KOPT-K1 (cell line): ENCODE data around the gene KLHL22.
"Not testable (repeated sequence)": the region's sequence is repeated elsewhere in the genome, so short reads cannot be mapped to it uniquely, and the experiment has no call there.

Experiments used
- H3K27ac ChIP-seq: fragments of 200-600 bp; sonication (generic); 2 replicates; pipeline ENCODE4 v1.5.1; 2016; ENCODE audit warnings: antibody characterized with exemption, mild to moderate bottlenecking, low read depth, low read length; ENCODE audit not compliant: poor library complexity, severe bottlenecking
- H3K36me3 ChIP-seq: fragments of 200-600 bp; sonication (generic); 2 replicates; pipeline ENCODE4 v1.5.1; 2017; ENCODE audit warnings: antibody characterized with exemption, mild to moderate bottlenecking, low read length, moderate library complexity; ENCODE audit not compliant: insufficient read depth
- H3K9me3 ChIP-seq: fragments of 200-600 bp; sonication (generic); 2 replicates; pipeline ENCODE4 v1.5.1; 2017; ENCODE audit warnings: antibody characterized with exemption, low read length, mild to moderate bottlenecking; ENCODE audit not compliant: insufficient read depth, poor library complexity, severe bottlenecking

KLHL22 gene

GRCh38 chr22:20472629-20473442, 22.8 kb downstream of the KLHL22 start:
- Histone ChIP-seq H3K27ac (no peak overlapping the region), H3K36me3 (peaks cover 13% of the 10 kb centered on the region; the same call in 1 of the 2 replicates), H3K9me3 (no peaks in the 10 kb centered on the region)

DNA sequence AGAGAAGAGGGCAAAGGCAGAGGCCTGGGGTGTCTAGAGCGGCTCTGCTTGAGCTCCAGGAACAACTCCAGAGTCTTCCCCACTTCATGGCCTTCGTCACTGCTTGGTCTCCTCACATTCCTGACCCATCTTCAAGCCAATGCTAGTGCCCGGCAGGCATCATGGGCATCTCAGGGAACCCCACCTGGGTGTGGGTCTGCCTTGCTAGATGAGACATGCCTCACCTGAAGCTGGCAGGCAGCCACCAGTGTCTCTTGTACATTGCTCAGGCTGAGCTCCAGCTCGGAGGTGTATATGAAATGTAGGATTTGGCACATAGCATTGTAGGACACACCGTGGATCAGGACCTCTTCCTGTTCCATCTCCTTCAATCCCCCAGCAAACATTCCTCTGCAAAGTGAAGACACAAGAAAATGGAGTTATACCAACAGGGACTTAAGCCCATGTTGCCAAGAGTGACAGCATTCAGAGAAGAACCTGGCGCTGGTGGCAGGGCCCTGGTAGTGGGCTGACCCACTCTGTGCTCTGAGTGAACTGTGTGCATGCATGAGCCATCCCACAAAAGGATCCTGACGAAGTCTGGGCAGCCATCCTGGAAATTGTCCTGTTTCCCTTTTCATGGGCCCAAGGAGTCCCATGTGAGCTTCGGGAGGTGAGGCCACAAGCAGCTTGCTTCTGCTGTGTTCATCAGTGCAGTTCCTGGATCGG, 24.3 kb downstream of the KLHL22 start:
- Histone ChIP-seq H3K27ac (no peak overlapping the region), H3K36me3 (peaks cover 13% of the 10 kb centered on the region; the same call in 1 of the 2 replicates), H3K9me3 (no peaks in the 10 kb centered on the region)

- H3K36me3 ChIP-seq = peaks cover 13% of the 10 kb centered on the region; the same call in 1 of the 2 replicates
- not testable (repeated sequence) for H3K27ac ChIP-seq, H3K9me3 ChIP-seq
These were observed 25.1 kb downstream of the KLHL22 start for GRCh38 chr22:20470525-20470924.

DNA sequence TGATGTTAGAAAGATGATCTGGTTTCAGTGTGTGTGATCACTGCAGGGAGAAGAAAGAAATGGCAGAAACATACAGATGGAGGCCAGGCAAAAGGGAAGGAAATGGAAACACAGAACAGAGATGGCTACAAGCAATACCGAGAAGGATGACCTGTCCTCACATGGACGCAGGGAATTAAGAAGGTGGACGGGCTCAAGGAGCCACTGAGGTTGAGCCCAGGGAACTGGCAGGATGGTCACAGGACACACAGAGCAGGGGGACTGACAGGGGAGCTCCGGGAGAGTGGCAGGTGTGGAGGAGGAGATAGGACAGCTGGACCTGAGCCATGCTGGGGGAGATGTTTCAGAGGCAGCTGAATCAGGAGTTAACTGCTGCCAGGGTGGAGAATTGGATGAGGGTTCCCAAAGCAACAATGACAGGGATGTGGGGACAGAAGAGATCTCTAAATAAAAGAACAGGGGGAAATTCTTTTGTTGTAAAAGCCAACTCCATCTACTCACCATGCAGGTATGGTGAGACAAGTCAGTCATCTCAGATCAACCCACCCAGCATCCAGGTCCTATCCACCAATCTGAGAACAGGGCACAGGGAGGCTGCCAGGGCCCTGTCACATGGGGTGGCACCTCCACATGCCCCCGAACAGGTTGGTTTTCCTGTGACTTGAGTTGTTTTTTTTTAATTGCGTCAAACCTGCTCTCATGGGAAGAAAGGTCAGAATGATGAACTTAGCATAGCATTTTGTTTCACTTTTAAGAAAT, 26.3 kb downstream of the KLHL22 start:
- no peaks in the 10 kb centered on the region for H3K9me3 ChIP-seq

GRCh38 chr22:20466659-20467379, 28.8 kb downstream of the KLHL22 start:
- Histone ChIP-seq H3K9me3 (no peaks in the 10 kb centered on the region), H3K36me3 (peaks cover 17% of the 10 kb centered on the region; the same call in 1 of the 2 replicates), H3K27ac (no peak overlapping the region)

More for the DNA sequence above, 26.3 kb downstream of the KLHL22 start:
- H3K36me3 ChIP-seq = peaks cover 17% of the 10 kb centered on the region; the same call in 1 of the 2 replicates
- H3K27ac ChIP-seq = no peak overlapping the region

GRCh38 chr22:20465759-20466077, 29.9 kb downstream of the KLHL22 start:
- H3K9me3 ChIP-seq = no peaks in the 10 kb centered on the region
- no peak overlapping the region for H3K27ac ChIP-seq
- peaks cover 22% of the 10 kb centered on the region for H3K36me3 ChIP-seq

- Histone ChIP-seq H3K27ac (no peak overlapping the region), H3K36me3 (peaks cover 22% of the 10 kb centered on the region), H3K9me3 (no peaks in the 10 kb centered on the region)
These were observed 30.5 kb downstream of the KLHL22 start for GRCh38 chr22:20464912-20465758.

DNA sequence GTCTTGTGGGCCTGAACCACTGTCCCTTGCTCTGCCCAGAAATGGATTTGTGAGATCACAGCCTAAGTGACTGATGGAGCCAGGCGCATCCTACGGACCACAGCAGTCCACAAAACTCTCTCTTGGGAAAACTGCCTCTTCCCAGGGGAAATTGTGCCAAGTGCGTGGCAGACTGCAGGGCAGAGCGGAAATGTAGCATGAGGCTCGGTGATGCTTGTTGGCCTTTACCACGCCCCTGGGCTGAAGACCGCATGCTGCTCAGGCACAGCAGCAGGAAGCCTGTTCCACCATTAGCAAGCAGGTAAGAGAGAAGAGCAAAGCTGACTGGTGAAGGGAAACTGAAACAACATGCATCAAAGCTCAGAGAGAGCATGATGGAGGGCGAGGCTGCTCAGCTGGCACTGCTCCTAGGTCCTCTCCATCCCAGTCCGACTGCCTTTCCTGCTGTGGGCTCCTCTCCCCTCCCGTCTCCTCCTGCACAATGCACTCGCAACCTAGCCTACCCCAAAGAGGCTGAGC, 31.4 kb downstream of the KLHL22 start:
- Histone ChIP-seq H3K27ac (peak overlapping the region; percentile 71), H3K9me3 (no peaks in the 10 kb centered on the region), H3K36me3 (peaks cover 18% of the 10 kb centered on the region)

DNA sequence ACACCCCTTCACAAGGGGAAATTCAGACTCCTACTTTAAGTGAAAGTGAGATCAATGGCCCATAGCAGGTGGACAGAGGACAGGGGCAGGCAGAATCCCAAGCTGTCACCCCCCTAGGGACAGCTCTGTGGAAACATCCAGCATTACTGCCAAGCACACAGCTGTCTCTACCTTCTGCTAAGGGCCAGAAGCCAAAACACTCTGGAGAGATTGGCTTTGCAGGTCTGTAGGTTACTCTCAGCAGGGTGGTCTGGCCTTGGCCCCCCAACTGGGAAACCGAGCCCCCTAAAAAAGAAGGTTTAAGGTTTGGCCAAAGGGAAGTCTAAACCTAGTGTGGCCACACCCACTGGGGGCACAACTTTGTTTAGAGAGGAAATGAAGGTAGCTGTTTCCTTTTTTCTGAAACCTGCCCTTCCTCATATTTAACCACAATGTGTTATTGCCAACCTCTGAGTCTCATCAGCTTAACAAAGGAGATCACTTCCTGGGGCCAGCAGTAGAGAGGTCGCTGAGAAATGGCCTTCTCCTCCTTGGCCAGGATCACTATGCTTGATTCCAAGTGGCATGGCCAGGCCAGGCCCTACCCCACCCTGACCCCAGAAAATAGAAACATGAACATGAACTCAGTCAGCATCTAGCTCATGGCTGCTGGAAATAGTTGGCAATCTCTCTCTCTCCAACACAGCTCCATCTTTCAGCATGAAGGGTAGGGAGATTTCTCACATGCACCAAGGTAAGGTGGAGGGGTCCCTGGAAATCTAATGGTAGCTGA, 32.1 kb downstream of the KLHL22 start:
- Histone ChIP-seq H3K27ac (peak overlapping the region; percentile 71), H3K36me3 (peaks cover 14% of the 10 kb centered on the region), H3K9me3 (no peaks in the 10 kb centered on the region)

DNA sequence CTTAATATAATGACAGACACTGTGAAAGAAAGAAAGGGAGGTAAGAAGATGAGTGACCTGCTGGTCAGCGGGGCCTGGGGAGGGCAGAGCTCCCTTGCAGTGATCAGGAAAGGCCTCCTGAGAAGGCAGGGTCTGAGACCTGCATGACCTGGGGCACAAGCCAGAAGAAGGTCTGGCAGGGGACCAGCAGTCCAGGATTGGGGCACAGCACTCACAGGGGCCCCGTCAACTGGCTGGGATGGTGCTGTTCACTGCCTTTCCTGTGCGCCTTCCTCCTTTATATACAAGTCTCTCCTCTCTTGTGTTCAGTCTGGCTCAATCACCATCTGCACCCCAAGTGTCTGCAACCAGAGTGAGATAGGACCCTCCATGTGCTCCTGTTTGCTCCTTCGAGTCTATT, 35.7 kb downstream of the KLHL22 start:
- no peaks in the 10 kb centered on the region for H3K9me3 ChIP-seq

GRCh38 chr22:20459152-20459542, 36.4 kb downstream of the KLHL22 start:
- no peaks in the 10 kb centered on the region for H3K9me3 ChIP-seq
- H3K27ac ChIP-seq = no peak overlapping the region
- H3K36me3 ChIP-seq = peaks cover 27% of the 10 kb centered on the region

More for the DNA sequence above, 35.7 kb downstream of the KLHL22 start:
- H3K36me3 ChIP-seq = peaks cover 32% of the 10 kb centered on the region
- no peak overlapping the region for H3K27ac ChIP-seq

GRCh38 chr22:20458530-20459151, 37.0 kb downstream of the KLHL22 start:
- Histone ChIP-seq H3K9me3 (no peaks in the 10 kb centered on the region), H3K36me3 (peaks cover 27% of the 10 kb centered on the region), H3K27ac (no peak overlapping the region)
